HepG2 (cell line): ENCODE measurements around the gene NPDC1. TPM values are rescaled to one million over a fixed set of nuclear protein-coding genes. Genes with fewer than 3 reads are reported as not detected.
"Not testable (repeated sequence)": the region's sequence is repeated elsewhere in the genome, so short reads cannot be mapped to it uniquely, and the experiment has no call there.

Experiments used
- ATAC-seq: fragments of 200-7000 bp; cut with Tn5 transposase; 3 replicates; pipeline ENCODE4 v1.9.1; 2020; ENCODE audit warnings: mild to moderate bottlenecking, moderate library complexity
- BruUV-seq: library from RNA; stranded (reverse); fragments of 400-500 nt; replicated peaks from 2 replicates; lab custom pipeline; 2021; lab: Mats Ljungman, UMichigan
- CTCF ChIA-PET: fragments of 300-600 bp; formaldehyde crosslinking; extraction: SDS; loops from one replicate; lab custom pipeline; 2021; ENCODE audit warnings: low total read pairs, inconsistent platforms, low intra/inter-chr PET ratio; lab: Yijun Ruan, JAX
- POLR2A ChIA-PET: fragments of 350-600 bp; sonication (Branson Sonifier 250); formaldehyde crosslinking; loops from one replicate; lab custom pipeline; 2020; ENCODE audit warnings: antibody characterized with exemption, inconsistent platforms; lab: Yijun Ruan, JAX
- DNase-seq: peaks from one replicate; pipeline ENCODE4 v3.0.0-alpha.2; 2015; ENCODE audit warnings: low spot score
- FAIRE-seq: peaks from 3 replicates; lab custom pipeline; 2011; peaks lifted over from hg19 to GRCh38; lab: Jason Lieb, UNC
- H2AFZ ChIP-seq: one replicate; pipeline ENCODE4 v1.6.1; 2011; ENCODE audit warnings: low read length, inconsistent platforms
- H3K27ac ChIP-seq: fragments of 300-600 bp; 3 replicates; pipeline ENCODE4 v1.8.0; 2011; ENCODE audit warnings: mixed run types, mild to moderate bottlenecking, mixed read lengths, low read length, inconsistent platforms; ENCODE audit not compliant: insufficient read depth; ENCODE audit errors: extremely low read length
- H3K27me3 ChIP-seq, 2 experiments: fragments of 200-600 bp in 1 of 2; 2 replicates in 1 of 2; 3 replicates in 1 of 2; pipeline versions ENCODE4 v1.6.0 to v1.8.0; 2011; ENCODE audit warnings: low read length in 2 of 2, mild to moderate bottlenecking in 2 of 2, moderate library complexity in 2 of 2, inconsistent platforms in 1 of 2; ENCODE audit not compliant: insufficient read depth in 2 of 2, control insufficient read depth in 1 of 2
- H3K36me3 ChIP-seq, 2 experiments: fragments of 200-600 bp in 1 of 2; replicated peaks in 1 of 2; 2 replicates in 1 of 2; 3 replicates in 1 of 2; pipeline versions ENCODE4 v1.5.1 to v1.8.0; 2011; ENCODE audit warnings: low read length in 2 of 2, inconsistent platforms in 1 of 2; ENCODE audit not compliant: insufficient read depth in 2 of 2, control insufficient read depth in 1 of 2
- H3K4me1 ChIP-seq: 2 replicates; pipeline ENCODE4 v1.5.1; 2012; ENCODE audit warnings: low read length, inconsistent platforms; ENCODE audit not compliant: insufficient read depth
- H3K4me2 ChIP-seq: 2 replicates; pipeline ENCODE4 v1.6.0; 2011; ENCODE audit warnings: low read depth, low read length, inconsistent platforms
- H3K4me3 ChIP-seq, 3 experiments: fragments of 200-600 bp in 1 of 3; sonication (generic), shearing (Covaris generic) in 1 of 3; replicated peaks in 1 of 3; 2 replicates each; pipeline ENCODE4 v1.5.1; 2011 to 2016; ENCODE audit warnings: low read length in 3 of 3, inconsistent platforms in 2 of 3, low read depth in 2 of 3, mild to moderate bottlenecking in 2 of 3, control low read depth in 1 of 3, mixed read lengths in 1 of 3; ENCODE audit not compliant: insufficient read depth in 1 of 3
- H3K79me2 ChIP-seq: one replicate; pipeline ENCODE4 v1.6.1; 2011; ENCODE audit warnings: low read length, inconsistent platforms; ENCODE audit not compliant: insufficient read depth
- H3K9ac ChIP-seq: 2 replicates; pipeline ENCODE4 v1.6.0; 2011; ENCODE audit warnings: mild to moderate bottlenecking, low read depth, low read length, inconsistent platforms; ENCODE audit not compliant: insufficient read depth
- H3K9me3 ChIP-seq: 2 replicates; pipeline ENCODE4 v1.5.1; 2012; ENCODE audit warnings: mild to moderate bottlenecking, low read length
- H4K20me1 ChIP-seq: 2 replicates; pipeline ENCODE4 v1.6.0; 2011; ENCODE audit warnings: inconsistent platforms, mild to moderate bottlenecking, low read length, moderate library complexity; ENCODE audit not compliant: insufficient read depth
- ATF5 ChIP-seq: sonication (generic); formaldehyde crosslinking; IDR thresholded peaks from 2 replicates; pipeline ENCODE4 v1.4.0; 2020; ENCODE audit warnings: mild to moderate bottlenecking, low read depth, missing genetic modification reagents
- E2F2 ChIP-seq: sonication (generic); formaldehyde crosslinking; IDR thresholded peaks from 2 replicates; pipeline ENCODE4 v1.4.0; 2020; ENCODE audit warnings: missing genetic modification reagents, borderline replicate concordance
- GMEB1 ChIP-seq: sonication (generic); formaldehyde crosslinking; IDR thresholded peaks from 2 replicates; pipeline ENCODE4 v1.5.1; 2020; ENCODE audit warnings: missing genetic modification reagents, mild to moderate bottlenecking, borderline replicate concordance
- ZNF121 ChIP-seq: sonication (generic); formaldehyde crosslinking; IDR thresholded peaks from 2 replicates; pipeline ENCODE4 v1.5.0; 2020; ENCODE audit warnings: mild to moderate bottlenecking, missing genetic modification reagents
- ZNF263 ChIP-seq: sonication (generic); formaldehyde crosslinking; IDR thresholded peaks from 2 replicates; pipeline ENCODE4 v1.4.0; 2020; ENCODE audit warnings: missing genetic modification reagents
- ZNF770 ChIP-seq: sonication (generic); formaldehyde crosslinking; IDR thresholded peaks from 2 replicates; pipeline ENCODE4 v1.5.0; 2020; ENCODE audit warnings: mild to moderate bottlenecking, missing genetic modification reagents
- WGBS: methylation state at CpG from one replicate; pipeline ENCODE4 v1.1.6; 2017; ENCODE audit warnings: low lambda C conversion rate; 5-methylcytosine and 5-hydroxymethylcytosine counted together
- in situ Hi-C: cut with HindIII; loops from 2 replicates; pipeline ENCODE4 v1.10.0; 2017; ENCODE audit warnings: low pct_unique_long_range_greater_than_20kb; ENCODE audit not compliant: extremely low pct_ligation_motif_present
- intact Hi-C: fragments of 100-400 bp; cut with micrococcal nuclease; formaldehyde crosslinking; loops from one replicate; pipeline ENCODE4 v1.10.0; 2022; ENCODE audit not compliant: unreplicated experiment
- polyA plus RNA-seq, 8 experiments: library from polyadenylated mRNA; depleted of rRNA in 3 of 8; stranded (reverse) in 7 of 8; unstranded in 1 of 8; fragments of >200 nt; fragmentation: Illumina TruSeq in 4 of 8; extraction: Trizol in 4 of 8; gene quantifications; 2 replicates each; pipeline versions ENCODE4 v1.2.1 to v1.2.3, GENCODE V29; 2011 to 2016; ENCODE audit warnings: low read depth in 4 of 8, missing spikeins in 1 of 8, mixed read lengths in 1 of 8; ENCODE audit not compliant: insufficient read depth in 1 of 8
- total RNA-seq, 5 experiments: library from RNA; depleted of rRNA; stranded (reverse); fragments of >200 nt; fragmentation: Illumina TruSeq; extraction: Trizol; gene quantifications; 2 replicates each; pipeline ENCODE4 v1.2.3, GENCODE V29; 2016; ENCODE audit warnings: low read depth in 1 of 5

The NPDC1 gene
- total and polyA plus RNA-seq, 2 of the 13 experiments (the other 11 are each of a cell fraction or from before 2014, with no cell fraction given), result 0.84 to 5.4 TPM

- intact Hi-C loops, result not testable (repeated sequence)
- H3K27me3 ChIP-seq, result peaks cover 0 to 14% of the 10 kb centered on the region in 2 experiments; a peak in 1 of 5 replicates
Observed at GRCh38 chr9:137033481-137033880, 12.5 kb downstream of the NPDC1 start.

GRCh38 chr9:137032858-137033257 lies 13.1 kb downstream of the NPDC1 start:
- POLR2A ChIA-PET, result no interaction called here
- FAIRE-seq, result no peak
- in situ Hi-C loops, result loop anchor here (5.0 to 10.0 kb wide), 2 partner anchors 86 to 188 kb away; partner anchors contain the start of genes AJM1, C8G and PHPT1
- TF ChIP-seq ATF5 (CRISPR knock-in tag) (no peak), GMEB1 (CRISPR knock-in tag) (no peak), E2F2 (CRISPR knock-in tag) (no peak)

More at GRCh38 chr9:137033481-137033880, 12.5 kb downstream of the NPDC1 start:
- H3K9me3 ChIP-seq, H3K79me2 ChIP-seq, H3K9ac ChIP-seq, H4K20me1 ChIP-seq, H3K36me3 ChIP-seq, ATAC-seq, CTCF ChIA-PET, H3K4me3 ChIP-seq, FAIRE-seq, H3K27ac ChIP-seq, POLR2A ChIA-PET, H2AFZ ChIP-seq, H3K4me2 ChIP-seq, BruUV-seq, DNase-seq: not testable (repeated sequence)
- in situ Hi-C loops, result loop anchor here (5.0 to 10.0 kb wide), 2 partner anchors 86 to 189 kb away; partner anchors contain the start of genes AJM1, C8G and PHPT1
- peaks cover 64% of the 10 kb centered on the region for H3K4me1 ChIP-seq
- TF ChIP-seq ZNF263, result 0 out of 2 replicates have a peak, but pooled peaks have one; percentile 41
- peak; percentile 21; the same call in 1 of the 2 replicates for TF ChIP-seq ZNF770 (CRISPR knock-in tag)
- TF ChIP-seq ZNF121 (CRISPR knock-in tag), result peak; percentile 64; the same call in 1 of the 2 replicates
- WGBS, result 74% methylated on average over 5 of the region's 5 CpGs

More at GRCh38 chr9:137032858-137033257, 13.1 kb downstream of the NPDC1 start:
- no peaks in the 10 kb centered on the region for H3K9me3 ChIP-seq
- no peaks in the 10 kb centered on the region for H3K36me3 ChIP-seq
- no peaks in the 10 kb centered on the region for H3K79me2 ChIP-seq
- H4K20me1 ChIP-seq, result no peaks in the 10 kb centered on the region
- ATAC-seq (no peak), DNase-seq (no peak)
- H3K4me3 ChIP-seq, result no peak overlapping the region
- peaks cover 65% of the 10 kb centered on the region for H3K4me1 ChIP-seq
- BruUV-seq, result no TSS peak
- CTCF ChIA-PET, result no interaction called here
- H3K27me3 ChIP-seq, result peaks cover 0 to 14% of the 10 kb centered on the region in 2 experiments; a peak in 1 of 5 replicates
- no peak overlapping the region for H3K27ac ChIP-seq
- WGBS, result 20% methylated on average over 4 of the region's 10 CpGs
- intact Hi-C loops, result no loop called here
- no peak overlapping the region; the same call in 1 of the 2 replicates for H3K4me2 ChIP-seq
- no peak overlapping the region for H3K9ac ChIP-seq
- H2AFZ ChIP-seq, result no peak overlapping the region
